ACC112 (cell line): Measurements from ENCODE around the gene NECTIN1.
A peak's percentile ranks its signal among the peaks of the same experiment; 100 is the strongest.

Experiments used
- H2AFZ ChIP-seq: fragments of 200-600 bp; sonication (generic); one replicate; pipeline ENCODE4 v1.6.0; 2017; ENCODE audit warnings: antibody characterized with exemption, low read length; ENCODE audit not compliant: unreplicated experiment
- H3K27ac ChIP-seq: fragments of 200-600 bp; sonication (generic); 2 replicates; pipeline ENCODE4 v1.5.1; 2014; ENCODE audit warnings: low read depth, mild to moderate bottlenecking, antibody characterized with exemption, low read length, moderate library complexity
- H3K27me3 ChIP-seq: fragments of 200-600 bp; sonication (generic); 2 replicates; pipeline ENCODE4 v1.6.1; 2014; ENCODE audit warnings: mild to moderate bottlenecking, antibody characterized with exemption, low read length, moderate library complexity, mixed read lengths; ENCODE audit not compliant: insufficient read depth
- H3K36me3 ChIP-seq: fragments of 200-600 bp; sonication (generic); 2 replicates; pipeline ENCODE4 v1.6.1; 2016; ENCODE audit warnings: mild to moderate bottlenecking, antibody characterized with exemption, low read length, moderate library complexity, mixed read lengths; ENCODE audit not compliant: insufficient read depth
- H3K4me1 ChIP-seq: fragments of 200-600 bp; sonication (generic); one replicate; pipeline ENCODE4 v1.6.1; 2016; ENCODE audit warnings: low read length, mixed read lengths; ENCODE audit not compliant: insufficient read depth, unreplicated experiment, control insufficient read depth
- H3K4me3 ChIP-seq: fragments of 200-600 bp; sonication (generic); 2 replicates; pipeline ENCODE4 v1.5.1; 2014; ENCODE audit warnings: mild to moderate bottlenecking, low read depth, low read length
- H3K79me2 ChIP-seq: fragments of 200-600 bp; sonication (generic); one replicate; pipeline ENCODE4 v1.6.0; 2016; ENCODE audit warnings: low read length; ENCODE audit not compliant: control insufficient read depth, unreplicated experiment, insufficient read depth

The NECTIN1 gene

DNA sequence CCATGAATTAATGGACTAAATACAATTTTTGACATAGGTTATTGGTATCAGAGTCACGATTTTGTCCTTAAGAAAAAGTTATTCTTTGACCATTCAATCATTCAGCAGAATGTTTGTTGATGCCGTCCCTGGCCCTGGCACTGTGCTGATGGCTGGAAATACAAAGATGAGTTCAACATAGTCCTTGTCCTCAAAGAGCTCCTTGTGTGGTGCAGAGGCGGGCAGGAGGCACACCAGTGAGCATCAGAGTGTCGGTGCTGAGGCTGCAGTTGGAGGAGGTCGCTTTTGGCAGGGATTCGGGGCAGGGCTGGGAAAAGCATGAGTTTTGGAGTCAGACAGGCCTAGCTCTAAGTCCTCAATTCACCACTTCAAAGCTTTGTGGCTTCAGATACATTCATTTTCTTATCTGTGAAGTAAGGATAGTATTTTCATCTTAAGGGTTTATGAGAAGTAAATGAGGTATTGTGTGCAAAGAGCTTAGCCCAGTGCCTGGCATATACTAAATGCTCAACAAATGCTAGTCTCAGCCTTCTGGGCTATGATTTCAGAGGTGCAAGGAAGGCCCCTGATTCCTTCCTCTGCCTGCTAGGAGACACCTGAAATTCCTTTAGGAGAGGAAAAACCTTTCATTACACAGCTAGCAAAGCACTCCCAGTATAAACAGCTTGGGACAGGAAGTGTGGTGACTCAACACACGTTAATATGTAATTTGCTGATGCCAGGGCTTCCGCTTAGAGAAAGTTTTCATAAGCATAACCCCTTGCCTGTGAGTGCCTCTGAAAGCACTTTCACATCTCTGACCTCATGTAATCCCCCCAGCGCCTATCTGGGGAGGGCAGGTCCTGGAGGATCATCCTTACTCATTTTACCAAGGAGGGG, 113.8 kb downstream of the NECTIN1 start:
- H3K36me3 ChIP-seq = no peaks in the 10 kb centered on the region
- peak overlapping the region; percentile 66 for H3K27ac ChIP-seq
- no peaks in the 10 kb centered on the region for H3K27me3 ChIP-seq
- peaks cover 23% of the 10 kb centered on the region for H3K4me1 ChIP-seq
- H2AFZ ChIP-seq = no peak overlapping the region
- no peak overlapping the region for H3K4me3 ChIP-seq
- H3K79me2 ChIP-seq = no peaks in the 10 kb centered on the region

GRCh38 chr11:119614222-119615002, 114.6 kb downstream of the NECTIN1 start:
- Histone ChIP-seq H3K27ac (peak overlapping the region; percentile 32; the same call in 1 of the 2 replicates), H3K36me3 (no peaks in the 10 kb centered on the region), H3K4me3 (no peak overlapping the region), H3K79me2 (no peaks in the 10 kb centered on the region), H2AFZ (no peak overlapping the region), H3K4me1 (peaks cover 23% of the 10 kb centered on the region), H3K27me3 (no peaks in the 10 kb centered on the region)

DNA sequence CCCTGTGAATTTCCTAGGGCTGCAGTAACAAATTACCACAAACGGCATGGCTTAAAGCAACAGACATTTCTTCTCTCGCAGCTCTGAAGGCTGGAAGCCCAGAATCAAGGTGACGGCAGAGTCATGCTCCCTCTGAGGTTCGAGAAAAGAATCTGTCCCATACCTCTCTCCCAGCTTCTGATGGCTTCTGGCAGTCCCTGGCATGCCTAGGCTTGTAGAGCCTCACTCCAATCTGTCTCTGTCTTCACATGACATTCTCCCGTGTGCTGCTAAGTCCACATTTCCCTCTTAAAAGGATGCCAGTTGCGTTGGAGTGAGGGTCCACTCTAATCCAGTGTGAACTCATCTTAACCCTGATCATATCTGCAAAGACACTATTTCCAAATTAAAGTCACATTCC, 116.2 kb downstream of the NECTIN1 start:
- no peak overlapping the region for H2AFZ ChIP-seq
- no peak overlapping the region for H3K4me3 ChIP-seq
- H3K4me1 ChIP-seq = peaks cover 23% of the 10 kb centered on the region
- no peaks in the 10 kb centered on the region for H3K79me2 ChIP-seq
- H3K36me3 ChIP-seq = no peaks in the 10 kb centered on the region
- H3K27me3 ChIP-seq = peaks cover 4% of the 10 kb centered on the region; the same call in 1 of the 2 replicates
- no peak overlapping the region for H3K27ac ChIP-seq

- Histone ChIP-seq H3K79me2 (no peaks in the 10 kb centered on the region), H3K4me1 (peaks cover 11% of the 10 kb centered on the region), H3K27me3 (peaks cover 9% of the 10 kb centered on the region; the same call in 1 of the 2 replicates), H3K4me3 (no peak overlapping the region), H2AFZ (no peak overlapping the region), H3K36me3 (no peaks in the 10 kb centered on the region), H3K27ac (no peak overlapping the region)
Measured at GRCh38 chr11:119610836-119611426, 118.1 kb downstream of the NECTIN1 start.

GRCh38 chr11:119608781-119609180, 120.2 kb downstream of the NECTIN1 start:
- H3K79me2 ChIP-seq = no peaks in the 10 kb centered on the region
- H3K4me3 ChIP-seq = no peak overlapping the region
- H2AFZ ChIP-seq = no peak overlapping the region
- no peaks in the 10 kb centered on the region for H3K4me1 ChIP-seq
- H3K27ac ChIP-seq = no peak overlapping the region
- peaks cover 9% of the 10 kb centered on the region; the same call in 1 of the 2 replicates for H3K27me3 ChIP-seq
- no peaks in the 10 kb centered on the region for H3K36me3 ChIP-seq

DNA sequence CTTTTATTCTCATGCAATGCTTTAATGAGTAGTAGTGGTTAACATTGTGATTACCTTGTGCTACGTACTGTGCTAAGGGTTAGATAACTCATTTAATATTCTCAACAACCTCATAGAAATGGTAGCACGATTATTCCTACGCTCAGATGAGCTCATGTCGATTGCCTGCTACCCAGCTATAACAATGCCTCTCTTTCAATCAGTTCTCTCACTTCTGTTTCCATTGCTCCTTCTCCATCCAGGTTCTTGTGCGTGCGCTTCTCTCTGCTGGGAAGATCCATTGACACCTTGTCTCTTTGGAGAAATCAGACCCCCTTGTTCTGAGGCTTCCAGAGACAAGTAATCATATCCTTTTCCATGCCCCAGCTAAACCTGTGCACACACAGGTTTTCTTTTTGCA, 120.8 kb downstream of the NECTIN1 start:
- Histone ChIP-seq H3K4me3 (no peak overlapping the region), H3K4me1 (no peaks in the 10 kb centered on the region), H3K36me3 (no peaks in the 10 kb centered on the region), H2AFZ (no peak overlapping the region), H3K27me3 (peaks cover 9% of the 10 kb centered on the region; the same call in 1 of the 2 replicates), H3K79me2 (no peaks in the 10 kb centered on the region), H3K27ac (no peak overlapping the region)

- no peak overlapping the region for H3K4me3 ChIP-seq
- no peaks in the 10 kb centered on the region for H3K79me2 ChIP-seq
- no peaks in the 10 kb centered on the region for H3K36me3 ChIP-seq
- peaks cover 9% of the 10 kb centered on the region; the same call in 1 of the 2 replicates for H3K27me3 ChIP-seq
- H2AFZ ChIP-seq = no peak overlapping the region
- H3K27ac ChIP-seq = no peak overlapping the region
- no peaks in the 10 kb centered on the region for H3K4me1 ChIP-seq
Measured at GRCh38 chr11:119607726-119608125, 121.3 kb downstream of the NECTIN1 start.

DNA sequence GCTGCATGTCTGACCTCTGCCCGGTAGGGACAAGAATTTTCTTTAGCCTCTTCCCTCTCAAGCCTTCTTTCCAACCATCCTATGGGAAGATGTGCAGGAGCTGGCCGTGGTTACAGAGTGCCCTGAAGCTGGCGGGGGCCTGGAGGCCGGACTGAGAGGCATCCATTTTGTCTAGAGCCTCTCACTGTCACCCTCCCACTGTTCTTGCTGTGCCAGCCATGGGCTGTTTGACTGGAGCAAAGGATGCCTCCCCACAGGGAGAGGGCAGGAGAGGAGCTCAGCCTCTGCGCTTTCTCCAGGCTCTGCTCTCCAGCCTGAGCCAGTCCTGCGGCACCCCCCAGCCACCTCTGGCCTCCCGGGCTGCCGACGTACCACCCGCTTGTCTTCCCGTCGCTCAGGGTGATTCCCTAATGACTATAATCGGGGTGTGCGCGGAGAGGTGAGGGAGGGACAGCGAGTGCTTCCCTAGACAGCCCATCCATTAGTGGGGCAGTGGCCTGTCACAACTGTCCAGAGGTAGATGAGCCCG, 123.8 kb downstream of the NECTIN1 start:
- Histone ChIP-seq H3K36me3 (no peaks in the 10 kb centered on the region), H3K27me3 (peaks cover 9% of the 10 kb centered on the region; the same call in 1 of the 2 replicates)

DNA sequence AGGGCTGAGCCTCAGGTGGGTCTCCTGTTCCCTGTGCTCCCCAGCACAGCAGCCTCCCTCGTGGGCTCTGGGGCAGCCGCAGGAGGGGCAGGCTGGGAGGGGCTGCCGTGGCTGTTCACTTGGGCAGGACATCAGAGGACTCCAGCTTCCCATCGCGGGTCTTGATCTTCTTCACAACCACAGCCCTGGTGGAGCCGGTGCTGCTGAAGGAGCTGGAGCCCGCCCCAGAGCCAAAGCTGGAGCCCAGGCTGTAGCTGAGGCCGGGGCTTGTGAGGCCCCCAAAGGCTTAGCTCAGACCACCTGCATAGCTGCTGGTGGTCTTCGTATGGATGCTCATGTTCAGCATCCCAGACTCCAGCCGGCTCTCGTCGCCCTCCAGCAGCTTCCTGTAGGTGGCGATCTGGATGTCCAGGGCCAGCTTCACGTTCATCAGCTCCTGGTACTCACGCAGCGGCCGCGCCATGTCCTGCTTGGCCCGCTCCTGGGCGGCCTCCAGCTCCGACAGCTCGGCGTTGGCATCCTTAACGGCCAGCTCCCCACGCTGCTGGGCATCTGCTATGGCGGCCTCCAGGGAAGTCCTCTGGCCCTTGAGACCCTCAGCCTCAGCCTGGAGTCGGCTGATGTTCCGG, 126.1 kb downstream of the NECTIN1 start:
- Histone ChIP-seq H3K27ac (no peak overlapping the region), H3K79me2 (no peaks in the 10 kb centered on the region), H3K36me3 (no peaks in the 10 kb centered on the region), H3K4me1 (peaks cover 18% of the 10 kb centered on the region), H3K27me3 (0 out of 2 replicates have a peak, but pooled peaks cover 5% of the 10 kb centered on the region), H3K4me3 (no peak overlapping the region), H2AFZ (no peak overlapping the region)

More for the DNA sequence above, 123.8 kb downstream of the NECTIN1 start:
- H3K27ac ChIP-seq = no peak overlapping the region
- H2AFZ ChIP-seq = no peak overlapping the region
- H3K79me2 ChIP-seq = no peaks in the 10 kb centered on the region
- H3K4me3 ChIP-seq = no peak overlapping the region
- H3K4me1 ChIP-seq = peaks cover 1% of the 10 kb centered on the region
